RCC 7860 (cell line): ENCODE data around the gene GAS2L1.

Experiments
- DNase-seq: peaks from one replicate; pipeline ENCODE4 v3.0.0-alpha.2; 2015; ENCODE audit warnings: low spot score
- FAIRE-seq: peaks from 2 replicates; lab custom pipeline; 2012; peaks lifted over from hg19 to GRCh38; lab: Jason Lieb, UNC

The GAS2L1 gene

DNA sequence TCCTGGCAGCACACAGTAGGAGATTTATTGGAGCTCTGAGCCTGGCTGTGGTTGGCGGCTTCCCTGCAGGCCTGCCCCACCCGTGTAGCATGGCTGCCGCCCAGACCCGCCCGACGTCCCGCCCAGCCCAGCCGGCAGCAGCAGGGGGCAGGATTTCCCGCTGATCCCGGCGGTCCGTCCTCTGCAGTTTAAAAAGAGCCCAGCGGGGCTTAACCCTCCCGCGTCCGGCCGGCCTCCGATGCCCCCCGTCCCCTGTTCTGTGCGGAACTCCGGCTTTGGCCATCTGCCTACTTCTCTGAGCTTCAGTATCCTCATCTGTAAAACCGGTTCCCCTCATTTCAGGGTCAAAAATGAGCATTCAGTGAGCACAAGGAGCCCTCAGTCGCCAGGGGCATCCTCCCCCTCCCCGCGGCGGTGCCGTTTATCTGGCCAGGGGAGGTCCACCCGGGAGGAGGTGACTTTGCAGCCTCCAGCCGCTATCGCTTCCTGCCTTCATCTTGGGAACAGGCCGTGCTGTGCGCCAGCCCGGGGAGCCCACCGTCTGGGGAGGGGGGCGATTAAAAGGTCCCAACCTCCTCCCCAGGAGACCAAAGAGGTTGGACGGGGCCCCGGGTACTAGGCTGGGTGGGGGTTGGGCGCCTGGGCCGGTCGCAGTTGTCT, at the start of gene GAS2L1:
Gene GAS2L1 (plus strand): TSS at position 476 of the 660 bp plus-strand sequence. CDS start 1,456 bp downstream, outside the sequence.
- DNase-seq (peak; percentile 58), FAIRE-seq (no peak)

DNA sequence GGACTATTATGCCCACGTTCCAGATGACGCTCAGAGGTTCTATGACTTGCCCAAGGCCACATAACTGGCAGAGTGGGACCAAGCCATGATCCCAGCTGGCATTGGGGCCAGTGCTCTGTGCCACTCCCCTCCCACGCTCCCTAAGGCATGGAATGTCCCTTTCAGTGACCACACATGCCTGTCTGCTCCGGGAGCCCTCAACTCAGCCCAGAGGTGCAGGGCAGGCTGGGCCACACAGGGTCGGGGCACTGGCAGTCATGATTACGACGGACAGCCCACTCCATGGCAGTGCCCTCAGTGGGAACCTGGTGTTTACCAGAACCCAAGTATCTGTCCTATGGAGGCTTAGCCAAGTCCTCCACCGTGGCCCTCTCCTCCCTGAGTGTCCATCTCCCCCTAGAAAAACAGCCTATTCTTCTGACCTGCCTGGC, 48.7 kb upstream of the GAS2L1 start:
- FAIRE-seq (no peak), DNase-seq (no peak)

DNA sequence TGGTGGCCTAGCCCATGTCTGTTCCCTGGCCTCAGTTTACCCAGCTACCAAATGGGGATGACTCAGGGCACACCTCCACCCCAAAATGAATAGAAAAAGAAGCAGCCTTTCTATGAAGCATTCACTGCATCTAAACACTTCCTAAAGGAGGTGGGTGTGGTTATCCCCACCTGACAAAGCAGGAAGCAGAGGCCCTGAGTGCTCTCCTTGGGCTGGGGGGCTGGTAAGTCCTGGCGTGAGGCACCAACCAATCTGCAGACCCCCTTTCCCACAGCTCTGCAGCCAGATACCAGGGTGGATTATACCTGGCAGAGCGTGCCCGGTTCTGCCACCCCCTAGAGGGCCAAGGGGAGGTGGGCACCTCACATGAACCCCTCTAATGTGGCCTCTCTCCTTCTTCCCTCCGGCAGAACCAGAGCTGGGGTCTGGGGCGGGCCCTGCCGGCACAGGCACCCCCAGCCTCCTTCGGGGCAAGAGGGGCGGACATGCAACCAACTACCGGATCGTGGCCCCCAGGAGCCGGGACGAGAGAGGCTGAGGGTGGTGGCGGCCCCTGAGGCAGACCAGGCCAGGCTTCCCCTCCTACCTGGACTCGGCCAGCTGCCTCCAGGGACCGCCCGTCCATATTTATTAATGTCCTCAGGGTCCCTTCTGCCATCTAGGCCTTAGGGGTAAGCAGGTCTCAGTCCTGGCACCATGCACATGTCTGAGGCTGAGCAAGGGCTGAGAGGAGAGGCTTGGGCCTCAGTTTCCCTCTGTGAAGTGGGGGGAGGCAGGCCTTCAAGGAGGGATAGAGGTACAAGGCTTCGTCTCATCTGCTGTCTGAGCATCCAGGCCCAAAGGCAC, 47.8 kb upstream of the GAS2L1 start:
- FAIRE-seq (no peak), DNase-seq (no peak)

DNA sequence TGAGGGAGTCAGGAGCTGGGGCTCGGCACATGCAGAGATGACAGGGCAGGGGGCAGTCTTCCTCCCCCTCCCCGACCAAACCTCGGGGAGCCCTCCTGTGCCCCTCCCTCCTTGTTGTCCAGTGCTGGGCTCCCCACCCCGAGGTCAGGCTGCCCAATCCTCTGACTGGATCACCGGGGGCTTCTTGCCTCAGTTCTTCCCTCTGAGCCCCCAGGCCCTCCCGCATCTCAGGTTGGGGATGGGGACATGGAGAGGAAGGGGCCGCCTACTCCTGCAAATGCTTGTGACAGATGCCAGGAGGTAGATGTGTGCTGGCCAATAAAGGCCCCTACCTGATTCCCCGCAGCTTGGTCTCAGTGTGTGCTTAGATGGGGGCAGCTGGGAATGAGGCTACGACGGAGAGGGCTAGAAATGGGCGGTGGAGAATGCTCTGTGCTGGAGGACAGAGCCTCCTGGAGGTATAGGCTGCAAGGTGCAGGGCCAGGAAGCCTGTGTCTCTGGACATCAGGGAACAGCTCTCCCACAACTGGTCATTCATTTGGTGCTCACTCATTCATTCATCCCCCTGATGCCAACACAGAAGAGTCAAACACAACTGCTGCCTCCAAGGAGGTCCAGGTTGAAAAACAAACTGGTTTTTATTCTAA, 47.1 kb upstream of the GAS2L1 start:
- FAIRE-seq (no peak), DNase-seq (no peak)

DNA sequence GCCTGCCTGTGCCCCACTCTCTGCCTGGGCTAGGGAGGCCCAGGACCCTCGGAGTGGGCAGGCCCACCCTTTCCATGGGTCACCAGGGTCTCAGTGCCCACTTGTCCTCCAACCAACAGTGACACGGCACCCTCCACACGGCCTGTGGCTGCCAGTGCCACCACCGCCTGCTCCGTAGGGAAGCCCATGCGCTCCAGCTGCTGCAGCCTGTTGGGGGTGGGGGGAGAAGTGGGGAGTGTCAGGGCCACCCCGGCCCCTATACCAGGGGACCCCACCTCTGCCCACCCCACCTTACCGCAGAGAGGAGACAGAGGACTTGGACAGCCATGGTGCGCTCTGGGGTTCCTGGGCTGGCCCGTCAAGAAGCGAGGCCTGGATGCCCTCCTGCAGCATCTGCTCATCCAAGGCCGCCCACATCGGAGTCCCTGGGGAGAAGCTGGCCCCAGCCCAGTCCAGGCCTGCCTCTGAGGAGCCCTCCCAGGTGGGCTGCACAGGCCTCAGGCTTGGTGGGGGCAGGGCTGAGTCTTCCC, 46.4 kb upstream of the GAS2L1 start:
- FAIRE-seq (no peak), DNase-seq (no peak)

DNA sequence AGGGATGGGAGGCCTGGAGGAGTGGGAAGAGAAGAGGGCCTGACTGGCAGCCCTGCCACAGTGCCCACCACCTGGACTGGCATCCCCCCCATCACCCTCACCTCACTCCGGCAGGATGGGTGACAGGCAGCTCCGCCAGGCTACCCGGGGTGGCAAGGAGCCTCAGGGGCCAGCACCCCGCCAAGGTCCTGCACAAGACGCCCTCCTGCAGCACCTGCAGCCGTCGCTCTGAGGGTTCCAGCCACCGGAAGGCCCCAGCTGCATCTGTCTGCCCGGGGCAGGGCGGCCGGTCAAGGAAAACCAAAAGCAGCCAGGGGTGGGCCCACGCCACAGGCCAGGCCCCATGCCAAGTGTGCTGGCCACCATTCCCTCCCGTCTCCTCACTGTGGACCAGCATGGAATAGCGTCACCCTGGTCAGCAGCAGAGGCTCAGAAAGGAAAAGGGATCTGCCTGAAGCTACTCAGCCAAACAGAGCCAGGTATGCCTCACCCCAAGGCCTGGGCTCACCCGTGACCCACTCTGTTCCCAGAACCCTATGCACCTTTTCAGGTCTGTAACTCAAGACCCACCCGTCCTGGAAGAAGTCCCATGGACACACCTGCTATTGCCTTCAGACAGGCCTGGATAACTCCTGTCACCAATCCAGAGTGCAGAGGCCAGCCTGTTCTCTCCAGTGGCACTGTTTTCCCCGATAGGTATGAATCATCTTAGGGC, 45.7 kb upstream of the GAS2L1 start:
- FAIRE-seq (no peak), DNase-seq (no peak)

DNA sequence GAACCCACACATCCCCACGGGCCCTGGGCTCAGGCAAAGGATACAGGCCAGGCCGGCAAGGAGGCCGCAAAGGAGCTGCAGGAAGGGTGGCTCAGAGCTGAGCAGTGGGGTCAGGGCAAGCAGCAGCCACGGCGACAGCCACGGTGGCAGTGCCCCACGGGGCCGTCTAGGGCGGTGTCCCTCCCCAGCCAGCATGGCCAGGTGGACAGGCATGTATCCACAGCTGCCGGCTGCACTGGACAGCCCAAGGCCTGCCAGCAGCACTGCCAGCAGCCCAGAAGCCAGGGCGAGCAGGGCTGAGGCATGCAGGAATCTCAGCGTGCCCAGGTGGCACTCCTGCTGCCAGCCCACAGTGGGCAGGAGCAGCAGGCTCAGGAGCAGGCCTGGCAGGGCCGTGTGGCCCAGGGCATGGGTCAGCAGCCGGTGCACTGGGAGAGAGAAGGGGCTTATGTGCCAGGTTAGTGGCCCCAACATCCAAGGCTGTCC, 42.6 kb upstream of the GAS2L1 start:
- FAIRE-seq: no peak

DNA sequence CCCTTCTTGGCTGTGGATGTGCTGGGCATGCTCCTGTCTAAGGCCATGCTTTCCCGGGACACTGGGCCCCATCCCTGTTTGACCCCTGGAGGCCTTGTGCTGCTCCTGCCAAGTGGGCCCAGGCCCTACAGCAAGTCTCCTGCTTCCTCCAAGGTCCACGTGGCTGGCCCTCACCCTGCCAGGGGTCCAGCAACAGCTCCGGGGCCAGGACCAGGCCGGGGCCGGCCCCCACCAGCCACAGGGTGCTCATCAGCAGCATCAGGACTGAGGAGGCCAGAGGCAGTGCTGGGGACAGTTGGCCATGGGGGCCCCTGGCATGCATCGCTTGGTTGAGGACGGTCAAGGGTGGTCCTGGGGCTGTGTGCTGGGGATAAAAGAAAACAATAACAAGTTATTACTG, 41.1 kb upstream of the GAS2L1 start:
- DNase-seq: no peak
- FAIRE-seq: no peak

More for the DNA sequence above, 42.6 kb upstream of the GAS2L1 start:
- DNase-seq: no peak

DNA sequence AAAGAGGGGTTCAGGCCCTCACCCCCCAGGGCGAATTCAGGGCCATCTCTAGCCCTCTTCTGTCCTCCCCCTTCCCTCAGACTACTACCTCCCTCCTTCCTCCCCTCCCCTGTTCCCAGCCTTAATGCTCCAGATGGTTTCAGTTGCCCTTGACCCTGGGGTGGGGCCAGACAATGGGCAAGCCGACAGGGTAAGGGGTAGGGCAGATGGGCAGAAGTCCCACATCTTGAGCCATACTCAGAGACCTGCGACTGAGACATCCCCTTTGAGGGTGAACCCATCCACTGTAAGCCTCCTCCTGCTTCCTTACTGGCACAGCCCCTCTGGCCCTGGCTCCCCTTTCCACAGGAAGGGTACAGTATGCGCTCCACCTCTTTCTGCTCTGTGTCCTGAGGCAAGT, 40.5 kb upstream of the GAS2L1 start:
- no peak for FAIRE-seq

DNA sequence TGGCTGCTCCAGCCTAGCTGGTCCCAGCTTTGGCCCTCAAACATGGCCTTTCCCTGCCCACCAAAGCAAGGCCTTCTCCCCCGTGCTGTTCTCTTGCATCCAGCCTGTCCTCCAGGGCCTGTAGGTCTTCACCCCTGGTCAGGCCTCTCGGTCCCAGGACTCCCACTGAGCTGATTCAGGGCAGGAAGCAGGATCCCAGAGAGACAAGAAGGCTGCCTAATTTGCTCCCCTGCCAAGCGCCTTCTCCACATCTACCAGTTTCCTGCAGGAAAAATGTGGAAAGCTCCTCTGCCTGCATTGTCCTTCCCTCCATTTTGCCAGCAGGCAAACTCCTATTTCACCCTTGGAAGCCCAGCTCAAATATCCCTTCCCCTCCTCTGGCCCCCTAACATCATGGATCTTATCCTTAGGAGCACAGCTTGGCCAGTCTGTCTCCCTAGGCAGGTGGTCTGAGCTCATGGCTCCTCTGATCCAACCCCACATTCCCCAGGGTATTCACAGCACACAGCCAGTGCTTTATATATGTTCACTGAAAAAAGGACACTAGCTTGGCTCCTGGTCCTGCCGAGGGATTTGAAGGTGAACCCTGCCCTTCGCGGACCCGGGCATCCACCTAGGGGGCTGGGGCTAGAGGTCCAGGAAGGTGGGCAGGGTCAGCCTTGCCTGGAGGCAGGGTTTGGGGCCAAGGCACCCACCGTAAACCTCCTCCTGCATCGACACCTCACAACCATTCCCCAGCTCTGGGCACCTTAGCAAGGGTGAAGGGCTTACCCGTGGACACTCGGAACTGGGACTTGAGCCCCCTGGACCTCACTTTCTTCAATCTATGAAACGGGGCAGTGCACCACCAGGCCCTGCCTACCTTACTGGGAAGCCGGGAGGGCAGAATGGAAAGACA, 39.6 kb upstream of the GAS2L1 start:
- DNase-seq (no peak), FAIRE-seq (no peak)

More for the DNA sequence above, 40.5 kb upstream of the GAS2L1 start:
- DNase-seq: no peak

DNA sequence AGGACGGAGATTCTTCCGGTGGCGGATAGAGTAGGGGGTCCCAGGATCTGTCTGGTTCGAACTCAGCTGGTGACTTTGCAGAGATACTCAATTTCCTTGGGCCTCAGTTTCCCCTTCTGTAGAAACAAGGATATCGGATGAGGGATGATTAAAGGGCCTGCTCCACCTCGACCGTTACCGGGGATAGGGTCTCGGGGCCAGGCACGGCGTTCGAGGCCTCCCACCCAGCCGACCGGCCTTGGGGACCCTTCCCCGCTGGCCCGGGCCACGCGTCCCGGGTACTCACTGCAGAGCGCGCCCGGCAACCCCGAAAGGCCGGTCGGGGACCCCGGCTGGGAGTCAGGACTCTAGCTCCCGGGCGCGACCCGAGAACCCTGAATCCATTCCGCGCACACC, 39.0 kb upstream of the GAS2L1 start:
- DNase-seq: no peak
- FAIRE-seq: no peak

DNA sequence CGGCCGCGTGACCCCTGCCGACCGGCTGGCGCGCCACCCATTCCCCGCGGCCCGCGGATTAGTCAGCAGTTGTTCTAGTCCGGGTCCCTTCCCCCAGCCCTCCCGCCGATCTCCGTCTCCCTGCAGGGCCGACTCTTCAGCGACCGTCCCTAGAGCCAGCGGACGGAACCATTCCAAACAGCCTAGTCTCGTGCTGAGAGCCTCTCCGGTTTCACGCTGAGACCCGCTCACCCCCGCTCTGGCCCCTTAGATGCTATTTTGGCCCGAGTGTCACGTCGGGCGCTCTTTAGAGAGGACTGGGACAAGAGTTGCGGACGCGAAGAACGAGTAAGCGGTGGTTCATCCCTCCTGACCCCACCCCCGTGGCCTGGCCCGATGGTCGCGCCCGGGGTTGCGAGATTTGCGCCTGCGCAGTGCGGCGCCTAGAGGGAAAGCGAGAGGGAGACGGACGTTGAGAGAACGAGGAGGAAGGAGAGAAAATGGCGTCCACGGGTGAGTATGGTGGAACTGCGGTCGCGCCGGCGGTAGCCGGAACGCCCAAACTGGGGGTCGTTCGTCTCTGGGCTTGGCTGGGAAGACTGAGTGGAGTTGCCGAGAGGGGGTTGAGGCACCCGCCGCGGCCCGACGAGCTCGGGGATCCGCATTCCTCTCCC, 38.5 kb upstream of the GAS2L1 start, which contains the start of the genes EWSR1 and RHBDD3:
Gene EWSR1 (plus strand): TSS at position 411 of the 653 bp plus-strand sequence. CDS start 69 bp downstream, at position 480.
Gene RHBDD3 (minus strand): TSS at position 124 of the 653 bp plus-strand sequence. CDS start 2,355 bp downstream, outside the sequence.
- DNase-seq: peak; percentile 91
- no peak for FAIRE-seq

DNA sequence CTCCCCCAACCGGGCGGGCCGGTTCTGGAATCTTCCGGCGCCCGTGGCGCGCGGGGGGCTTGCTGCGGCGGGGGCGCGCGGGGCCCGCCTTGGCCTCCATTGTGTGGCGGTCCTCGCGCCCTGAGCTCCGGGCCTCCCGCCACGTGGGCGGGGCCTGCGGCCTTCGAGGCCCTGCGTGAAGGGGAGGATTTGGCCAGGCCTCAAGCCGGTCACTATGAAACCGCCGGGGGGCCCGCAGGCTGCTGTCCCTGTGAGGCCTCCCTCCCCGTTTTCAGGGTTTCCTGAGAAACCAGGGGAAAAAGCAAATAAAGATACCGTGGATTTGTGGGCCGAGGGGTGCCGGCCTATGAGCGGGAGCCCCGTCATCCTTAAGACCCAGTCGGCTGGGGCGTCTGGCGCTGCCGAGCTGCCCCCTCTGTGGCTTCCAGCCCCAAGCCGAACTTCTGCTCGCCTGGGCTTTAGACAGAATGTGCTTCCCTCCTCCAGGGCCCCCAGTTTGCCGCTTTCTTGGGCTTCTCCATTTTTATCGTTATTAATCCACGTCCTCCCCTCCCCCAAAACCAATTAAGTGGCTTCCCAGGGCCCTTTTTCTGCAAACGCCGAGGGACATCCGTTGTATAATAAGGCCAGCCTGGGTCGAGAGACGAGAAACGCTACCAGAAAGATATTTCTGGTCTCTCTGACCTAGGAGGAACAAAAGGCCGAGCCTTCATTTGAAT, 37.8 kb upstream of the GAS2L1 start:
- FAIRE-seq (no peak), DNase-seq (peak; percentile 25)

DNA sequence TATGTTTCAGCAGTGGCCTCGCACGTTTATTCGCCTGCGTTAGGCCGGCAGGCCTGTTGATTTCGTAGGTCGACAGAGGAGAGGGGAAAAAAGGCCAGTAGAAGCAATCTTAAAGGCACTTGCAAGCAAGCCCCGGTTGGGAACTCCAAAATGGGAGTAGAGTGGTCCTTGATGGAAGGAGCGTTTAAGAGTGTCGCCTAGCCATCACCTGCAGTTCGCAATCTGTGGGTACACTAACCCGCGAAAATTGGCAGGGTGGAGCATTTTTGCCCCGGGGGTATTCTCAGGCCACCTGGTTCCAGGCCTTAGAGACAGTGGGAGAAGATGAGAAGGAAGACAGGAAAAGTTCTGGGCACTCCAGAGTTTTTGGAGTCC, 37.2 kb upstream of the GAS2L1 start:
- FAIRE-seq: no peak
- no peak for DNase-seq

DNA sequence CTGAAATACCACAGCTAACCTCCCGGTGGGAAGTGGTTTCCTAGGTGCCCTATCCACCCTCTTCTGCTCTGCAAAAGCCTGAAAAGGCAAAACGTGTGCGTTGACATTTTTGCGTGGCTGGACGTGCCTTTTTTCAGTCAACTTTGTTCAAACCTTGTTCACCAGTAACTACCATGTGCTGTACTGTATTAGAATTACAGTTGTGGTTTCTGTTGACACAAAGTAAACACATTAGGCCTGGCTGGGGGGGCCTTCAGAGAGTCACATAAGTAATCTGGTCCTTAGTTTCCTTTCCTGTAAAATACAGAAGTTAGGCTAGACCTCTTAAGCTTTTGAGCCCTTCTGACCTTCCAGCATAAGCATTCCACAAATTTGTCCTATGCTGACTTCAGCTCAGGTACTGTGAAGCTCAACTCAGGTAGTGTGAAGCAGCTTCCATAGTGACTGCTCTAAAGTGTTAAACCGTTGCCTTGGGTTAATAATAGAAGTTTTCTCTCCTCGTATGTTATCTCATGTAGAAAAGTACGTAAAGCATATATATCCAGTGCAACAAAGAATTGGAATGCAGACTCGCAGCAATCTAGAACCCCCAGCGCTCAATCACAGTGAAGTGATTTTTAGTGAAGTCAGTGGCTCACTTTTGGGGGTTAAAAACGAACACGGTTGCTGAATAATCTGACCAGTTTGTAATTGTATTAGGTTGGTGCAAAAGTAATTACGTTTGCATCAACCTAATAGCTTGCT, 36.5 kb upstream of the GAS2L1 start:
- FAIRE-seq: no peak
- DNase-seq: no peak

DNA sequence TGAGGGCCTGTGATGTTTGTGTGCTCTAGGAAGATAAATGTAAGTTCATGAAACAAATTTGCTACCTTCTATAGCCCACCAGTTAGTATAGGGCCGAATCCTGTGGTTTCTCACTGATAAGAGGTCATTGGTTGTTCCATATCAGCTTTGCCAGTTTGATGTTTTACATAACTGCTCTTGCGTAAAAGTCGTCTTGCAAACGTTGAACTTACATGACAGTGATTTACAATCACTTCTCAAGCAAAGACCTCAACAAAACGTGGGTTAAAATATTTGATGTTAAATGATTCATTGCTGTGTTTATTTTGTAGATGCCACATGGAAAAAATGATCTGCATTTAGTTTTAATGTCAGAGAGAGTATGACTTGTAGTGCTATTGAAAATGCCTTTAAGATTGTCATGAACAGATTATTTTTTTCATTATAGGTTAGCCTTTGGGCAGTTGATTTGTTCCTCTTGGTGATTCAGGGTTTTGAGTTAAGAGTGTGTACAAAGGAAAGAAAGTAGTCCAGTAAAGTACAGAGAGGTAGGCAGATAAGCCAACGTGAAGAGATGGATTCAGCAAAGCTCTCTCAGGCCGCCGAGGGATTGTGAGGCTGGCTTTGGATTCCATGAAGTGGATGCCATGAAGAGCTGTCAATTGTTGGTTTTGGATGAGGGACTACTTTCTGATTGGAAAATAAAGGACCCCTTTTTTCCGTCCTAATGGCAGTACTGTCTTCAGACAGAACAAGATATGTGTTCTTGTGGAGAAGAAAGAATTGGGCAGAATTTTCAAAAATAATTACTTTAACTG, 35.8 kb upstream of the GAS2L1 start:
- peak; percentile 48 for FAIRE-seq

DNA sequence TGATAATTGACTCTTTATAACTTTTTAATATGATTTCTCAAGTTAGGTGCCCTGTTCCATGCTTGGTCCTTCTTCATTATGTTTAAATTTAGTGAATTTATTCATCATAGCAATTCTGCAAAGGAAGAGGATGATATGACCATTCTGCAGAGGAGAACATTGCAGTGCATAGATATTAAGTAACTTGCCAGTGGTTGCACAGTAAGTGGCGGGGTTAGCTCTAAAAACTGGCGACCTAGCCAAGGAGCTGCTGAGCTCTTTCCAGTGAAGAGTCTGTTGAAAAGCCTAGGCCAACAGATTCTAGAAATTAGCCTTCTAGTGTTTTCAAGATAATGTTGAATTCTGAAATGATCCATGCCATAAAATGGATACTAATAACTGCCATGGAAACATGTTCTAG, 33.8 kb upstream of the GAS2L1 start:
- FAIRE-seq (no peak), DNase-seq (no peak)

More for the DNA sequence above, 35.8 kb upstream of the GAS2L1 start:
- peak; percentile 29 for DNase-seq
